Sigmoid colon (tissue), 7 donors: ENCODE measurements around the gene TNFRSF11A. TPM values are rescaled to one million over a fixed set of nuclear protein-coding genes. Genes with fewer than 3 reads are reported as not detected.
A peak's percentile ranks its signal among the peaks of the same experiment; 100 is the strongest.

ENCODE experiments used
- DNase-seq: peaks from one replicate; pipeline ENCODE4 v3.0.0-alpha.2; 2019
- H3K27ac ChIP-seq, 4 donors: fragments of 200-600 bp; sonication (generic); one replicate each; pipeline ENCODE4 v1.5.1; 2016 to 2019; ENCODE audit warnings: mild to moderate bottlenecking in 1 of 4
- H3K27me3 ChIP-seq, 3 donors: fragments of 200-600 bp; sonication (generic); one replicate each; pipeline ENCODE4 v1.5.1; 2019; ENCODE audit warnings: mild to moderate bottlenecking in 1 of 3
- H3K36me3 ChIP-seq, 4 donors: fragments of 200-600 bp; sonication (generic); one replicate each; pipeline ENCODE4 v1.5.1; 2016 to 2019
- H3K4me1 ChIP-seq, 4 donors: fragments of 200-600 bp; sonication (generic); one replicate each; pipeline ENCODE4 v1.5.1; 2017 to 2019
- H3K4me3 ChIP-seq, 4 donors: fragments of 200-600 bp; sonication (generic); one replicate each; pipeline ENCODE4 v1.5.1; 2017 to 2019; ENCODE audit warnings: mild to moderate bottlenecking in 2 of 4, moderate library complexity in 1 of 4
- H3K9me3 ChIP-seq, 4 donors: fragments of 200-600 bp in 3 of 4; sonication (generic) in 3 of 4; one replicate each; pipeline versions ENCODE4 v1.5.1 to v1.6.1; 2013 to 2019
- EP300 ChIP-seq, 4 donors: sonication (generic); formaldehyde crosslinking; IDR thresholded peaks; one replicate each; pipeline ENCODE4 v1.6.1; 2017; ENCODE audit warnings: antibody characterized with exemption in 4 of 4
- POLR2A ChIP-seq, 2 donors: fragments of 450-650 bp; IDR thresholded peaks; one replicate each; pipeline ENCODE4 v1.6.1; 2016; ENCODE audit warnings: antibody characterized with exemption in 2 of 2, mild to moderate bottlenecking in 2 of 2, moderate library complexity in 2 of 2
- POLR2AphosphoS5 ChIP-seq, 4 donors: sonication (generic); formaldehyde crosslinking; IDR thresholded peaks; one replicate each; pipeline ENCODE4 v1.6.1; 2017; ENCODE audit warnings: antibody characterized with exemption in 4 of 4
- WGBS, 2 donors: extraction: QIAGEN DNeasy Blood & Tissue Kit; methylation state at CpG; one replicate each; pipeline ENCODE4 v1.1.7; 2013; 5-methylcytosine and 5-hydroxymethylcytosine counted together
- intact Hi-C: fragments of 100-400 bp; cut with DNase I; formaldehyde crosslinking; loops from one replicate; pipeline ENCODE4 v1.15.1; 2023
- polyA plus RNA-seq, 3 donors: library from polyadenylated mRNA; stranded (reverse); fragments of 200-250 nt; gene quantifications; one replicate each; pipeline ENCODE4 v1.2.3, GENCODE V29; 2013
- small RNA-seq, 3 donors: library from RNA; depleted of rRNA; stranded (forward); fragments of <200 nt; gene quantifications; one replicate each; pipeline ENCODE3, GENCODE V24; 2016
- total RNA-seq, 4 donors: library from RNA; depleted of rRNA; stranded (reverse); fragments of >200 nt; gene quantifications; one replicate each; pipeline ENCODE4 v1.1.0, GENCODE V29; 2016
- TF ChIP-seq, protein P1 (sequence below), 4 experiments: fragments of 450-650 bp in 3 of 4; fragments of 200-600 bp in 1 of 4; IDR thresholded peaks; one replicate each; pipeline ENCODE4 v1.5.1; 2016 to 2019; ENCODE audit warnings: antibody characterized with exemption in 4 of 4, mild to moderate bottlenecking in 3 of 4, moderate library complexity in 2 of 4
- donor health status: healthy with polysubstance abuse.
- donor health status: Bipolar disorder and iron deficiency.
- donor health status: healthy.

TNFRSF11A gene
- total and polyA plus RNA-seq, 7 donors, result 2.1 to 19.9 (median 3.6) TPM

- Histone ChIP-seq H3K36me3 (no peaks in the 10 kb centered on the region), H3K4me3 (no peak overlapping the region), H3K4me1 (peaks cover 0 to 20% (median 13%) of the 10 kb centered on the region in 4 donors), H3K9me3 (no peaks in the 10 kb centered on the region), H3K27ac (peak overlapping the region; percentile 57 to 73 (median 60)), H3K27me3 (no peaks in the 10 kb centered on the region)
- DNase-seq, result no peak
- intact Hi-C loops, result no loop called here
- TF ChIP-seq, protein P1, sequence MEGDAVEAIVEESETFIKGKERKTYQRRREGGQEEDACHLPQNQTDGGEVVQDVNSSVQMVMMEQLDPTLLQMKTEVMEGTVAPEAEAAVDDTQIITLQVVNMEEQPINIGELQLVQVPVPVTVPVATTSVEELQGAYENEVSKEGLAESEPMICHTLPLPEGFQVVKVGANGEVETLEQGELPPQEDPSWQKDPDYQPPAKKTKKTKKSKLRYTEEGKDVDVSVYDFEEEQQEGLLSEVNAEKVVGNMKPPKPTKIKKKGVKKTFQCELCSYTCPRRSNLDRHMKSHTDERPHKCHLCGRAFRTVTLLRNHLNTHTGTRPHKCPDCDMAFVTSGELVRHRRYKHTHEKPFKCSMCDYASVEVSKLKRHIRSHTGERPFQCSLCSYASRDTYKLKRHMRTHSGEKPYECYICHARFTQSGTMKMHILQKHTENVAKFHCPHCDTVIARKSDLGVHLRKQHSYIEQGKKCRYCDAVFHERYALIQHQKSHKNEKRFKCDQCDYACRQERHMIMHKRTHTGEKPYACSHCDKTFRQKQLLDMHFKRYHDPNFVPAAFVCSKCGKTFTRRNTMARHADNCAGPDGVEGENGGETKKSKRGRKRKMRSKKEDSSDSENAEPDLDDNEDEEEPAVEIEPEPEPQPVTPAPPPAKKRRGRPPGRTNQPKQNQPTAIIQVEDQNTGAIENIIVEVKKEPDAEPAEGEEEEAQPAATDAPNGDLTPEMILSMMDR (IDR thresholded peaks at IDR 0.05), result no peak
- no peak for TF ChIP-seq POLR2A (IDR thresholded peaks at IDR 0.05)
- TF ChIP-seq EP300 (IDR thresholded peaks at IDR 0.05), result no peak
- no peak for TF ChIP-seq POLR2AphosphoS5 (IDR thresholded peaks at IDR 0.05)
- WGBS, 2 donors, result 95 to 96% methylated on average over 12 of the region's 12 CpGs
These were observed 113.3 kb downstream of the TNFRSF11A start for GRCh38 chr18:62438402-62438801.

- no peaks in the 10 kb centered on the region for H3K9me3 ChIP-seq
- peak overlapping the region in 1 of 4 donors; percentile 73 for H3K27ac ChIP-seq
- TF ChIP-seq, protein P1 (IDR thresholded peaks at IDR 0.05), result no peak
- no peak for TF ChIP-seq EP300 (IDR thresholded peaks at IDR 0.05)
- no peak for TF ChIP-seq POLR2A (IDR thresholded peaks at IDR 0.05)
- no peak for TF ChIP-seq POLR2AphosphoS5 (IDR thresholded peaks at IDR 0.05)
- H3K4me1 ChIP-seq, result peaks cover 0 to 20% (median 13%) of the 10 kb centered on the region in 4 donors
- DNase-seq, result no peak
- 84 to 92% methylated on average over 8 of the region's 8 CpGs for WGBS, 2 donors
- no peak overlapping the region for H3K4me3 ChIP-seq
- no peaks in the 10 kb centered on the region for H3K36me3 ChIP-seq
- intact Hi-C loops, result no loop called here
- no peaks in the 10 kb centered on the region for H3K27me3 ChIP-seq
These were observed 113.8 kb downstream of the TNFRSF11A start for GRCh38 chr18:62438866-62439265.

Small RNAs within 50 kb of the gene (small RNA-seq; reads per million reads assigned to genes)
- gene AC100843.2 (0 reads per million in 3 donors), gene RF00019 (0 reads per million in 3 donors)

Other genes with a start within 250 kb of the TNFRSF11A start
- 10 to 100 TPM; 18.4 to 23.2 (median 19.8) TPM for gene PIGN, start 138.3 kb upstream of the TNFRSF11A start, total RNA-seq
- 1 to 10 TPM; 3.0 to 9.0 (median 3.5) TPM for gene PIGN, start 138.3 kb upstream of the TNFRSF11A start, polyA plus RNA-seq
- gene RELCH, start 138.1 kb upstream of the TNFRSF11A start, total RNA-seq, result 10 to 100 TPM; 19.3 to 28.8 (median 25.3) TPM
- 10 to 100 TPM in 1 of 3 donors, 1 to 10 TPM in 2; 6.6 to 17.6 (median 9.0) TPM for gene RELCH, start 138.1 kb upstream of the TNFRSF11A start, polyA plus RNA-seq
- gene ZCCHC2, start 197.7 kb downstream of the TNFRSF11A start, total RNA-seq, result 10 to 100 TPM; 14.4 to 23.5 (median 16.8) TPM
- 1 to 10 TPM; 4.4 to 9.2 (median 4.8) TPM for gene ZCCHC2, start 197.7 kb downstream of the TNFRSF11A start, polyA plus RNA-seq